Muscle layer of colon (tissue), 2 donors: Measurements from ENCODE around the gene SHROOM3.

Source experiments
- H3K27ac ChIP-seq: one replicate; pipeline ENCODE4 v1.7.0; 2013; ENCODE audit warnings: low read depth, mild to moderate bottlenecking, low read length, moderate library complexity
- H3K27me3 ChIP-seq, 2 donors: one replicate each; pipeline ENCODE4 v1.7.0; 2013; ENCODE audit warnings: low read length in 2 of 2, mild to moderate bottlenecking in 2 of 2; ENCODE audit not compliant: insufficient read depth in 2 of 2, control insufficient read depth in 1 of 2
- H3K36me3 ChIP-seq: one replicate; pipeline ENCODE4 v1.7.0; 2013; ENCODE audit warnings: mild to moderate bottlenecking, low read length; ENCODE audit not compliant: insufficient read depth
- H3K4me1 ChIP-seq: one replicate; pipeline ENCODE4 v1.7.0; 2013; ENCODE audit warnings: mild to moderate bottlenecking, low read length; ENCODE audit not compliant: insufficient read depth
- H3K4me3 ChIP-seq, 2 donors: one replicate each; pipeline ENCODE4 v1.7.0; 2013; ENCODE audit warnings: low read length in 2 of 2, low read depth in 1 of 2, mild to moderate bottlenecking in 1 of 2, moderate library complexity in 1 of 2
- H3K9ac ChIP-seq: one replicate; pipeline ENCODE4 v1.7.0; 2013; ENCODE audit warnings: low read length
- H3K9me3 ChIP-seq: one replicate; pipeline ENCODE4 v1.7.0; 2013; ENCODE audit warnings: mild to moderate bottlenecking, low read length
- donor health status: abdominal sarcoma.
- donor health status: Adenocarcinoma of cecum.

The SHROOM3 gene

DNA sequence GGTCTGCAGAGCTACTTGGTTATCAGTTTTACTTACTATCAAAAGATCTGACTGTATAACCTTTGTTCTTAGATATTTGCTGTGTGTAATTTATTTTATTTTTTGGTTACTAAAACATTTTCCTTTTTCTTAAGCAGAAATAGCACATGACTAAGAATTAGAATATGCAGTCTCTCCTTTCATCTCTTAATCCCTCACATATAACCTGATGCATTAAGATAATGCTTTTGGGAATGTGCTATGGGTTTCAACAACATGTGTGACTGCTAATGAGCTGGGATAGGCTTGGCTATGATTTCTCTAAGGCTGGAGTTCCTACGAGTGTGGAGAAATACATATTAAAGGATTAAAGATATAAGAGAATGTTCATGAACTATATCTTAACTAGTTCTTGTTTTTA lies 41.5 kb downstream of the SHROOM3 start:
- no peaks in the 10 kb centered on the region for H3K27me3 ChIP-seq
- H3K9me3 ChIP-seq, result no peaks in the 10 kb centered on the region
- no peak overlapping the region for H3K27ac ChIP-seq
- no peaks in the 10 kb centered on the region for H3K4me1 ChIP-seq
- no peak overlapping the region for H3K4me3 ChIP-seq
- H3K9ac ChIP-seq, result no peak overlapping the region
- no peaks in the 10 kb centered on the region for H3K36me3 ChIP-seq

GRCh38 chr4:76484654-76485053 lies 49.6 kb downstream of the SHROOM3 start:
- no peaks in the 10 kb centered on the region for H3K9me3 ChIP-seq
- no peak overlapping the region for H3K4me3 ChIP-seq
- no peaks in the 10 kb centered on the region for H3K36me3 ChIP-seq
- no peak overlapping the region for H3K27ac ChIP-seq
- peaks cover 20% of the 10 kb centered on the region for H3K4me1 ChIP-seq
- no peaks in the 10 kb centered on the region for H3K27me3 ChIP-seq
- H3K9ac ChIP-seq, result no peak overlapping the region

DNA sequence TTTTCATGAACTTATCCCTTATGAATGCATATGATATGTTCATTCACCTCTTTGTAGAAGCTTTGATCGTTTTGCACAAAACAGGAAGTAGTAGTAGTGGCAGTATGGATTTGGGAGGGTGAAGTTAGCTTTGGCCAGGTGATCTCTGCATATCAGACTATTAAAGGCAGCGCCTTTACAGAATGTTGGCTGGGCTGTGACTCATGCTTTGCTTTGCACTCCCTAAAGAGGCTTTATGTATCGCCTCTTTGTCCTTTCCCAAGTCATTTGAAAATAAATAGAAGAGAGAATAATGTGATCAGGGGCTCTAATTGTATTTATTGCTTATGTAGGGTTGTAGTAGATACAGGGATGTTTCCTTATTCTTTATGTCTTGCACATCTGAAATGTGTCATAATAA lies 50.4 kb downstream of the SHROOM3 start:
- Histone ChIP-seq H3K9me3 (no peaks in the 10 kb centered on the region), H3K36me3 (no peaks in the 10 kb centered on the region), H3K9ac (no peak overlapping the region), H3K4me3 (no peak overlapping the region), H3K27ac (no peak overlapping the region), H3K4me1 (peaks cover 20% of the 10 kb centered on the region), H3K27me3 (no peaks in the 10 kb centered on the region)

- no peaks in the 10 kb centered on the region for H3K27me3 ChIP-seq
- H3K4me3 ChIP-seq, result no peak overlapping the region
- no peak overlapping the region for H3K9ac ChIP-seq
- H3K27ac ChIP-seq, result no peak overlapping the region
- peaks cover 20% of the 10 kb centered on the region for H3K4me1 ChIP-seq
- H3K36me3 ChIP-seq, result no peaks in the 10 kb centered on the region
- no peaks in the 10 kb centered on the region for H3K9me3 ChIP-seq
Measured at GRCh38 chr4:76486588-76487276, 51.7 kb downstream of the SHROOM3 start.

- H3K4me1 ChIP-seq, result peaks cover 20% of the 10 kb centered on the region
- no peaks in the 10 kb centered on the region for H3K9me3 ChIP-seq
- H3K36me3 ChIP-seq, result no peaks in the 10 kb centered on the region
- H3K4me3 ChIP-seq, result no peak overlapping the region
- no peaks in the 10 kb centered on the region for H3K27me3 ChIP-seq
- H3K9ac ChIP-seq, result no peak overlapping the region
- no peak overlapping the region for H3K27ac ChIP-seq
Measured at GRCh38 chr4:76487621-76488020, 52.6 kb downstream of the SHROOM3 start.

GRCh38 chr4:76488455-76488854 lies 53.4 kb downstream of the SHROOM3 start:
- Histone ChIP-seq H3K9me3 (no peaks in the 10 kb centered on the region), H3K36me3 (no peaks in the 10 kb centered on the region), H3K9ac (no peak overlapping the region), H3K27ac (no peak overlapping the region), H3K4me3 (no peak overlapping the region), H3K4me1 (peaks cover 20% of the 10 kb centered on the region), H3K27me3 (no peaks in the 10 kb centered on the region)

DNA sequence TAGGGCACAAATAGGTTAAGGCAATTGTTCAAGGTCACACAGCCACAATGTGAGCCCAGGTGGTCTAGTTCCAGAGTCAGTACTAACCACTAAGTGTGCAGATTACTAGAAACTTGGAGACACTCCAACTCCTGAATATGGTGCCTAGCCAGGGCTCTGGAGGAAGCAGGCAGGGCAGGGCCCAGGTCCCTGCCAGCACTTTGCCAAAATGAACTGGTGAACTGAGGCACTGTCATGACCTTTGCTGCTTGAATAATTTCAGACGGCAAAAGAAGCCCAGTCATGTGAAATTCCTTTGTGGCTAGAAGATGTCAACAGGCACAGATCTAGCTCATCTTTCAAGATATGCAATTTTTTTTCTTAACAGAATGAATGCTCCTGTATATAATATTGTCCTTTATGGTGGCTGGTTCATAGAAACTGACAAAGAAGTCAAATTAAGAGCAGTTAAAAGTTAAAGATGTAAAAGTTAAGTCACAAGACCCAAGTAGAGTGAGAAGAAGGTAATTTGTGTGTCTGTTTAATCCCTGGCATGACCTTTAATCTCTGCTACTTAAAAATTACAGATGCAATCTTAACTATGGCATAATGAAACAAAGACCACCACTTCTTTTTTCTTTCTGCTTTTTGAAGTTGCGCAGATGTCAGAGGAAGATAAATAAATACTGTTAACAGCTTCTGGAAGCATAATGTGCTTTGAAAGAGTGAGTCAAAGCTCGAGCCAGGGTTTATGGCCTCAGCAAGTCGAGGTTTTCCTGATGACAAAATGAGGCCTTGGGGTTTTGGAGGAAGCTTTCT lies 54.1 kb downstream of the SHROOM3 start:
- H3K27me3 ChIP-seq, result no peaks in the 10 kb centered on the region
- no peak overlapping the region for H3K9ac ChIP-seq
- no peak overlapping the region for H3K4me3 ChIP-seq
- H3K9me3 ChIP-seq, result no peaks in the 10 kb centered on the region
- H3K27ac ChIP-seq, result no peak overlapping the region
- H3K4me1 ChIP-seq, result peaks cover 20% of the 10 kb centered on the region
- H3K36me3 ChIP-seq, result no peaks in the 10 kb centered on the region

GRCh38 chr4:76489686-76490161 lies 54.7 kb downstream of the SHROOM3 start:
- Histone ChIP-seq H3K27me3 (no peaks in the 10 kb centered on the region), H3K4me3 (no peak overlapping the region), H3K9me3 (no peaks in the 10 kb centered on the region), H3K9ac (no peak overlapping the region), H3K27ac (no peak overlapping the region), H3K4me1 (peaks cover 20% of the 10 kb centered on the region), H3K36me3 (no peaks in the 10 kb centered on the region)

- Histone ChIP-seq H3K27me3 (no peaks in the 10 kb centered on the region), H3K27ac (no peak overlapping the region), H3K4me3 (no peak overlapping the region), H3K4me1 (peaks cover 20% of the 10 kb centered on the region), H3K36me3 (no peaks in the 10 kb centered on the region), H3K9ac (no peak overlapping the region), H3K9me3 (no peaks in the 10 kb centered on the region)
Measured at GRCh38 chr4:76492055-76492454, 57.0 kb downstream of the SHROOM3 start.

- Histone ChIP-seq H3K9me3 (no peaks in the 10 kb centered on the region), H3K27me3 (no peaks in the 10 kb centered on the region), H3K27ac (no peak overlapping the region), H3K36me3 (no peaks in the 10 kb centered on the region), H3K9ac (no peak overlapping the region), H3K4me3 (no peak overlapping the region), H3K4me1 (peaks cover 4% of the 10 kb centered on the region)
Measured at GRCh38 chr4:76494243-76494642, 59.2 kb downstream of the SHROOM3 start.

DNA sequence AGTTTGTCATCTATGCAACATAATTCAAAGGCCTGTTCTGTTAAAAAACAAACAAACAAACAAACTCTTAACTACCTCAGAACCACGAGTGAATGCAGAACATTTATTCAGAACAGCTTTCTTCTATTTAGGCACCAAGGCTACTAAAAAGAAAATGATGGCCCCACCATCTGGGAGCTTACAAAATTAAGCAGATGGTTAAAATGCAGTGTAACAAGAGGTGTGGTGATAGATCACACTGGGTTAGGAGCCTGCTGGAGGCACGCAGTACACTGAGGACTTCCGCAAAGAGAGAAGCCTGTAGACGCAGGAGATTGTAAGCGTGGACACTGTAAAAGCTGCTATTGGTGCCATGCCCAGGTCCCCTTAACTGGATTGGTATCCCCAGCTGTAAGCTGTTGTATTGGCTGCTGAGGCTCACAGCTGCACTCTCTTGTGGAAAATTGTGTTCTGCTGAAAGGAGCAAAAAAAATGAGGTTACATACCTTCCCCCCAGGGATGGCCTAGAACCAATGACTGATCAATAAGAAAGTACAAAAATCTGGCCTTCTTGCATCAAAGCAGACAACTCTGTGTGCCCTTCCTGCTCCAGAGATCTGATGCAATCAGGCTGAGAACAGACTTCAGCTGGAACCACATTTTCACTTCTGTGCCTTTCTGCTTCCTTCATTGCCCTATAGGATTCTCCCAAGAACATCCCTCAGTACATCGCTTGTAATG lies 60.0 kb downstream of the SHROOM3 start:
- Histone ChIP-seq H3K9ac (no peak overlapping the region), H3K9me3 (no peaks in the 10 kb centered on the region), H3K4me3 (no peak overlapping the region), H3K27ac (no peak overlapping the region), H3K27me3 (no peaks in the 10 kb centered on the region), H3K36me3 (no peaks in the 10 kb centered on the region), H3K4me1 (no peaks in the 10 kb centered on the region)
